ENCODE results near the gene FNDC3B. TPM values are rescaled to one million over a fixed set of nuclear protein-coding genes. Genes with fewer than 3 reads are reported as not detected.

FNDC3B gene
- total RNA-seq, 1 experiment from 2014 or later = 149 TPM

- no peaks in the 10 kb centered on the region for H3K27me3 Mint-ChIP-seq (ENCODE audit: insufficient read depth, unreplicated experiment)
- H3K36me3 Mint-ChIP-seq (ENCODE audit: insufficient read depth, unreplicated experiment) = peaks cover 71% of the 10 kb centered on the region
- BruUV-seq (replicated peaks) = no TSS peak
- intact Hi-C loops (cut with micrococcal nuclease) = loop anchor here (10.0 kb wide), 1 partner anchor 178 kb away; no protein-coding TSS in a partner anchor
- H3K9me3 Mint-ChIP-seq (ENCODE audit: unreplicated experiment) = no peaks in the 10 kb centered on the region
- peaks cover 35% of the 10 kb centered on the region for H3K4me1 Mint-ChIP-seq (ENCODE audit: insufficient read depth, unreplicated experiment)
- DNase-seq (ENCODE audit: unreplicated experiment) = no peak
- H3K27ac Mint-ChIP-seq (ENCODE audit: low read depth, unreplicated experiment) = no peak overlapping the region
- ChIA-PET CTCF (interaction anchor here (1.2 to 1.5 kb wide), 4 partner anchors 13 to 81 kb away, joined by 3 to 5 read pairs (median 4); no protein-coding TSS in a partner anchor), POLR2A (interaction anchor here (0.6 to 5.3 kb wide), 4 partner anchors 9 to 85 kb away, joined by 3 to 36 read pairs (median 6); no protein-coding TSS in a partner anchor)
- no peak overlapping the region for H3K4me3 Mint-ChIP-seq (ENCODE audit: unreplicated experiment)
- TF ChIP-seq, protein P1, sequence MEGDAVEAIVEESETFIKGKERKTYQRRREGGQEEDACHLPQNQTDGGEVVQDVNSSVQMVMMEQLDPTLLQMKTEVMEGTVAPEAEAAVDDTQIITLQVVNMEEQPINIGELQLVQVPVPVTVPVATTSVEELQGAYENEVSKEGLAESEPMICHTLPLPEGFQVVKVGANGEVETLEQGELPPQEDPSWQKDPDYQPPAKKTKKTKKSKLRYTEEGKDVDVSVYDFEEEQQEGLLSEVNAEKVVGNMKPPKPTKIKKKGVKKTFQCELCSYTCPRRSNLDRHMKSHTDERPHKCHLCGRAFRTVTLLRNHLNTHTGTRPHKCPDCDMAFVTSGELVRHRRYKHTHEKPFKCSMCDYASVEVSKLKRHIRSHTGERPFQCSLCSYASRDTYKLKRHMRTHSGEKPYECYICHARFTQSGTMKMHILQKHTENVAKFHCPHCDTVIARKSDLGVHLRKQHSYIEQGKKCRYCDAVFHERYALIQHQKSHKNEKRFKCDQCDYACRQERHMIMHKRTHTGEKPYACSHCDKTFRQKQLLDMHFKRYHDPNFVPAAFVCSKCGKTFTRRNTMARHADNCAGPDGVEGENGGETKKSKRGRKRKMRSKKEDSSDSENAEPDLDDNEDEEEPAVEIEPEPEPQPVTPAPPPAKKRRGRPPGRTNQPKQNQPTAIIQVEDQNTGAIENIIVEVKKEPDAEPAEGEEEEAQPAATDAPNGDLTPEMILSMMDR (IDR thresholded peaks at IDR 0.05; ENCODE audit: unreplicated experiment) = no peak
Measured at GRCh38 chr3:172127141-172127540, 87.8 kb downstream of the FNDC3B start.

DNA sequence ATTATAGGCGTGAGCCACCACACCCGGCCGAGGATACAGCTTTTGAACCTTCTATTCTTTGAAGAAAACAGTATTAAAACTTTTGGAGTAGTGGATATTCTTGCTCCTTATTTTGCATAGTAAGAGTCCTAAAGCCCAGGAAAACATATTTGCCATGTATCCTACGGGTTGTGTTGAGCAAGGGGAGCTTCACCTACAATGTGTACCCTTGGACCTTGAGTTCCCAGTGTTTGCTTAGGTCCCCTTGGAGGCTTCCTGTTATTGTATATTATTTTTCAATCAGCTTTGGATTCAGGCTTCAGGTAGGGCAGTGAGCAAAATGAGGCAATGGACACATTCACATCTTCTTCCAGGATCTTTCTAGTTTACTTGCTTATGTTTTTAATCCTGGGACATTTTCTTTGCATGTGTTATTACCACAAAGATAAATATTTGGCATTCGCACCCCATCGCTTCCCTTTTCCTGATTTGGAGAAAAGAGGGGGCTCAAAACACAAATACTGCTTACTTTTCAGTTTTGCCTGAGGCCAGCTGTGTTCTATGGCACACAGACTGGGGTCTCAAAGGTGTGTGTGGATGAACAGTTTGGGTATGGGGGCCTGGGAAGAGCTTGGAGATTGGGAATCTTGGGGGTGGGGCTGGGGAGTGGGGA is 88.7 kb downstream of the FNDC3B start:
- peaks cover 71% of the 10 kb centered on the region for H3K36me3 Mint-ChIP-seq (ENCODE audit: insufficient read depth, unreplicated experiment)
- no peak overlapping the region for H3K4me3 Mint-ChIP-seq (ENCODE audit: unreplicated experiment)
- TF ChIP-seq, protein P1 (IDR thresholded peaks at IDR 0.05; ENCODE audit: unreplicated experiment) = no peak
- no TSS peak for BruUV-seq (replicated peaks)
- ChIA-PET POLR2A (interaction anchor here (0.6 to 5.3 kb wide), 10 partner anchors 10 to 316 kb away, joined by 3 to 86 read pairs (median 6); no protein-coding TSS in a partner anchor), CTCF (interaction anchor here (0.6 to 1.4 kb wide), 6 partner anchors 10 to 87 kb away, joined by 3 to 5 read pairs (median 4); no protein-coding TSS in a partner anchor)
- peaks cover 36% of the 10 kb centered on the region for H3K4me1 Mint-ChIP-seq (ENCODE audit: insufficient read depth, unreplicated experiment)
- no peaks in the 10 kb centered on the region for H3K9me3 Mint-ChIP-seq (ENCODE audit: unreplicated experiment)
- intact Hi-C loops (cut with micrococcal nuclease) = loop anchor here (10.0 kb wide), 1 partner anchor 177 kb away; no protein-coding TSS in a partner anchor
- H3K27me3 Mint-ChIP-seq (ENCODE audit: insufficient read depth, unreplicated experiment) = no peaks in the 10 kb centered on the region
- no peak for DNase-seq (ENCODE audit: unreplicated experiment)
- H3K27ac Mint-ChIP-seq (ENCODE audit: low read depth, unreplicated experiment) = peak overlapping the region; percentile 99

DNA sequence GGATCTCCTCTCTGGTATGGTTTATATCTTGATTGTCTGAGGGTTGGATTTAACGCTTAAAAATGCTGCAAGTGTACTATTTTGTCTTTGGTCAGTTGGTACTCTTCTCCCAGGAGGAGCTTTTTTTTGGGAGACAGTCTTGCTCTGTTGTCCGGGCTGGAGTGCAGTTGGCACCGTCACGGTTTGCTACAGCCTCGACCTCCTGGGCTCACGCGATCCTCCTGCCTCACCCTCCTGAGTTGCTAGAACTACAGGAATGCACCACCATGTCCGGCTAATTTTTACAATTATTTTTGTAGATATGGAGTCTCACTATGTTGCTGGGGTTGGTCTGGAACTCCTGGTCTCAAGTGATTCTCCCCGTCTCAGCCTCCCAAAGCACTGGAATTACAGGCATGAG is 89.5 kb downstream of the FNDC3B start:
- no TSS peak for BruUV-seq (replicated peaks)
- ChIA-PET POLR2A (interaction anchor here (0.6 to 5.3 kb wide), 17 partner anchors 12 to 548 kb away, joined by 3 to 86 read pairs (median 5); no protein-coding TSS in a partner anchor), CTCF (interaction anchor here (0.7 to 1.4 kb wide), 3 partner anchors 9 to 1298 kb away, joined by 4 read pairs; no protein-coding TSS in a partner anchor)
- no peaks in the 10 kb centered on the region for H3K27me3 Mint-ChIP-seq (ENCODE audit: insufficient read depth, unreplicated experiment)
- H3K36me3 Mint-ChIP-seq (ENCODE audit: insufficient read depth, unreplicated experiment) = peaks cover 79% of the 10 kb centered on the region
- peak overlapping the region; percentile 99 for H3K27ac Mint-ChIP-seq (ENCODE audit: low read depth, unreplicated experiment)
- DNase-seq (ENCODE audit: unreplicated experiment) = no peak
- intact Hi-C loops (cut with micrococcal nuclease) = loop anchor here (10.0 kb wide), 1 partner anchor 176 kb away; no protein-coding TSS in a partner anchor
- H3K4me3 Mint-ChIP-seq (ENCODE audit: unreplicated experiment) = no peak overlapping the region
- TF ChIP-seq, protein P1 (IDR thresholded peaks at IDR 0.05; ENCODE audit: unreplicated experiment) = no peak
- peaks cover 36% of the 10 kb centered on the region for H3K4me1 Mint-ChIP-seq (ENCODE audit: insufficient read depth, unreplicated experiment)
- no peaks in the 10 kb centered on the region for H3K9me3 Mint-ChIP-seq (ENCODE audit: unreplicated experiment)

GRCh38 chr3:172129498-172129849 is 90.1 kb downstream of the FNDC3B start:
- TF ChIP-seq, protein P1 (IDR thresholded peaks at IDR 0.05; ENCODE audit: unreplicated experiment) = no peak
- H3K27ac Mint-ChIP-seq (ENCODE audit: low read depth, unreplicated experiment) = peak overlapping the region; percentile 99
- H3K27me3 Mint-ChIP-seq (ENCODE audit: insufficient read depth, unreplicated experiment) = no peaks in the 10 kb centered on the region
- peak overlapping the region; percentile 40 for H3K4me3 Mint-ChIP-seq (ENCODE audit: unreplicated experiment)
- POLR2A ChIA-PET = interaction anchor here (0.6 to 5.3 kb wide), 16 partner anchors 11 to 548 kb away, joined by 3 to 86 read pairs (median 8); no protein-coding TSS in a partner anchor
- intact Hi-C loops (cut with micrococcal nuclease) = loop anchor here (10.0 kb wide), 1 partner anchor 175 kb away; no protein-coding TSS in a partner anchor
- no peak for DNase-seq (ENCODE audit: unreplicated experiment)
- peaks cover 77% of the 10 kb centered on the region for H3K36me3 Mint-ChIP-seq (ENCODE audit: insufficient read depth, unreplicated experiment)
- BruUV-seq (replicated peaks) = no TSS peak
- CTCF ChIA-PET = interaction anchor here (0.7 to 1.1 kb wide), 2 partner anchors 72 to 1298 kb away, joined by 3 to 4 read pairs; no protein-coding TSS in a partner anchor
- no peaks in the 10 kb centered on the region for H3K9me3 Mint-ChIP-seq (ENCODE audit: unreplicated experiment)
- peaks cover 36% of the 10 kb centered on the region for H3K4me1 Mint-ChIP-seq (ENCODE audit: insufficient read depth, unreplicated experiment)
